Vagina (tissue), 2 donors: ENCODE data around the gene RYR3.

Source experiments
- CTCF ChIP-seq, 3 experiments: fragments of 450-650 bp in 2 of 3; fragments of 200-600 bp in 1 of 3; sonication (generic) in 1 of 3; IDR thresholded peaks; one replicate each; pipeline ENCODE4 v1.5.1; 2017 to 2019; ENCODE audit warnings: antibody characterized with exemption in 3 of 3, mild to moderate bottlenecking in 2 of 3, moderate library complexity in 2 of 3
- POLR2A ChIP-seq, 2 donors: fragments of 450-650 bp; IDR thresholded peaks; one replicate each; pipeline ENCODE4 v1.6.1; 2017; ENCODE audit warnings: antibody characterized with exemption in 2 of 2, mild to moderate bottlenecking in 2 of 2, moderate library complexity in 2 of 2
- POLR2AphosphoS5 ChIP-seq, 2 donors: sonication (generic); formaldehyde crosslinking; IDR thresholded peaks; one replicate each; pipeline ENCODE4 v1.9.0; 2017; ENCODE audit warnings: antibody characterized with exemption in 2 of 2, mild to moderate bottlenecking in 2 of 2, low read depth in 1 of 2; ENCODE audit not compliant: insufficient read depth in 1 of 2

- no peak for TF ChIP-seq POLR2A (IDR thresholded peaks at IDR 0.05)
- no peak for TF ChIP-seq CTCF (IDR thresholded peaks at IDR 0.05)
- no peak for TF ChIP-seq POLR2AphosphoS5 (IDR thresholded peaks at IDR 0.05; ENCODE audit: insufficient read depth in 1 of 2, low read depth in 1 of 2)
These were observed 491.2 kb downstream of the RYR3 start for GRCh38 chr15:33801954-33802353.
